ENCODE results near the gene SRSF9. TPM values are rescaled to one million over a fixed set of nuclear protein-coding genes. Genes with fewer than 3 reads are reported as not detected.

The SRSF9 gene
- total and polyA plus RNA-seq, 2 donors (not counting 1 experiment from before 2014, with no cell fraction given), result 96.3 to 157 TPM

DNA sequence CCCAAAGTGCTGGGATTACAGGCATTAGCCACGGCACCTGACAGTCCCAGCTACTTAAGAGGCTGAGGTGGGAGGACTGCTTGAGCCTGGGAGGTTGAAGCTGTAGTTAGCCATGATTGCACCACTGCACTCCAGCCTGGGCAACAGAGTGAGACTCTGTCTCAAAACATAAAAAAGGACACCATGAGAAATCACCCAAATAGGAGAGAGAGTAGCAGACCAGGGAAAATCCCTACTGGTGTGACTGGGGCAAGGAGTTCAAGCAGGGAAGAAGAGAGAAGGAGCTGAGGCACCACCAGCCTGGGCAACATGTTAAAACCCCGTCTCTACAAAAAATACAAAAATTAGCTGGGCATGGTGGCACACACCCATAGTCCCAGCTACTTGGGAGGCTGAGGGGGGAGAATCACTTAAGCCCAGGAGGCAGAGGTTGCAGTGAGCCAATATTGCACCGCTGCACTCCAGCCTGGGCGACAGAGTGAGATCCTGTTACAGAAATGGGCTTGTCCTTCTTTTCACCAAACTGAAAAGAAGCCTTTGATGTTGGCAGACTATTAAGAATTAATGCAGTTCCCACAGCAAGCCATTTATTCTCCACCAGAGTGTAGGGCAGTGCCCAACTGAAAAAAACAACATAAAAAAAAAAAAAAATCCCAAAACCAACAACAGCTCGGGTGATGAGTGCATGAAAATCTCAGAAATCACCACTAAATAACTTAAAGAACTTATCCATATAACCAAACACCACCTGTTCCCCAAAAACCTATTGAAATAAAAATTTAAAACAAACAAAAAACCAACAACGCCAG, 4.5 kb upstream of the SRSF9 start:
- TF ChIP-seq, protein P1, sequence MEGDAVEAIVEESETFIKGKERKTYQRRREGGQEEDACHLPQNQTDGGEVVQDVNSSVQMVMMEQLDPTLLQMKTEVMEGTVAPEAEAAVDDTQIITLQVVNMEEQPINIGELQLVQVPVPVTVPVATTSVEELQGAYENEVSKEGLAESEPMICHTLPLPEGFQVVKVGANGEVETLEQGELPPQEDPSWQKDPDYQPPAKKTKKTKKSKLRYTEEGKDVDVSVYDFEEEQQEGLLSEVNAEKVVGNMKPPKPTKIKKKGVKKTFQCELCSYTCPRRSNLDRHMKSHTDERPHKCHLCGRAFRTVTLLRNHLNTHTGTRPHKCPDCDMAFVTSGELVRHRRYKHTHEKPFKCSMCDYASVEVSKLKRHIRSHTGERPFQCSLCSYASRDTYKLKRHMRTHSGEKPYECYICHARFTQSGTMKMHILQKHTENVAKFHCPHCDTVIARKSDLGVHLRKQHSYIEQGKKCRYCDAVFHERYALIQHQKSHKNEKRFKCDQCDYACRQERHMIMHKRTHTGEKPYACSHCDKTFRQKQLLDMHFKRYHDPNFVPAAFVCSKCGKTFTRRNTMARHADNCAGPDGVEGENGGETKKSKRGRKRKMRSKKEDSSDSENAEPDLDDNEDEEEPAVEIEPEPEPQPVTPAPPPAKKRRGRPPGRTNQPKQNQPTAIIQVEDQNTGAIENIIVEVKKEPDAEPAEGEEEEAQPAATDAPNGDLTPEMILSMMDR (IDR thresholded peaks at IDR 0.05), result no peak
- TF ChIP-seq EZH2 (IDR thresholded peaks at IDR 0.05; ENCODE audit: borderline replicate concordance, insufficient read depth, low read depth, low read length, poor library complexity, severe bottlenecking), result no peak
- Mint-ChIP-seq H3K27ac (no peak overlapping the region), H3K27me3 (no peaks in the 10 kb centered on the region), H3K9me3 (ENCODE audit: insufficient read depth) (no peaks in the 10 kb centered on the region), H3K4me1 (peaks cover 7% of the 10 kb centered on the region), H3K4me3 (no peak overlapping the region)
- ChIA-PET POLR2A (no interaction called here), CTCF (interaction anchor here (1.0 kb wide), 1 partner anchor 44 kb away, joined by 3 read pairs; no protein-coding TSS in a partner anchor)
- Histone ChIP-seq H3K36me3 (replicated peaks in 1 of 2; ENCODE audit: control extremely low read depth in 1 of 2, control insufficient read depth in 1 of 2, extremely low read depth in 1 of 2, insufficient read depth in 2 of 2, low read length in 1 of 2) (no peaks in the 10 kb centered on the region), H3K79me2 (ENCODE audit: control insufficient read depth, insufficient read depth, low read length) (peaks cover 22% of the 10 kb centered on the region), H3K4me2 (replicated peaks; ENCODE audit: low read depth, low read length, poor library complexity, severe bottlenecking) (no peak overlapping the region), H3K27ac (ENCODE audit: low read length in 2 of 2) (no peak overlapping the region), H3K27me3 (replicated peaks in 1 of 4; ENCODE audit: control extremely low read depth in 1 of 4, control insufficient read depth in 3 of 4, insufficient read depth in 4 of 4, low read length in 3 of 4) (no peaks in the 10 kb centered on the region), H3K9me3 (ENCODE audit: control extremely low read depth in 1 of 3, control insufficient read depth in 2 of 3, insufficient read depth in 1 of 3, low read length in 2 of 3) (no peaks in the 10 kb centered on the region), H3K9ac (ENCODE audit: low read length) (no peak overlapping the region), H2AFZ (ENCODE audit: insufficient read depth, low read depth, low read length, poor library complexity, severe bottlenecking) (no peak overlapping the region), H4K20me1 (ENCODE audit: control insufficient read depth, insufficient read depth, low read length, poor library complexity, severe bottlenecking) (peaks cover under 1% of the 10 kb centered on the region), H3K4me3 (ENCODE audit: control extremely low read depth in 1 of 5, extremely low read depth in 1 of 5, insufficient read depth in 1 of 5, low read depth in 2 of 5, low read length in 4 of 5) (no peak overlapping the region), H3K4me1 (ENCODE audit: control insufficient read depth in 2 of 2, insufficient read depth in 2 of 2, low read length in 2 of 2) (peaks cover 5 to 8% of the 10 kb centered on the region in 2 donors)
- 80% methylated on average over 1 of the region's 6 CpGs for WGBS (ENCODE audit: insufficient coverage)
- no peak for ATAC-seq (ENCODE audit: low read depth)
- intact Hi-C loops (cut with micrococcal nuclease), result no loop called here
- no peak for DNase-seq

DNA sequence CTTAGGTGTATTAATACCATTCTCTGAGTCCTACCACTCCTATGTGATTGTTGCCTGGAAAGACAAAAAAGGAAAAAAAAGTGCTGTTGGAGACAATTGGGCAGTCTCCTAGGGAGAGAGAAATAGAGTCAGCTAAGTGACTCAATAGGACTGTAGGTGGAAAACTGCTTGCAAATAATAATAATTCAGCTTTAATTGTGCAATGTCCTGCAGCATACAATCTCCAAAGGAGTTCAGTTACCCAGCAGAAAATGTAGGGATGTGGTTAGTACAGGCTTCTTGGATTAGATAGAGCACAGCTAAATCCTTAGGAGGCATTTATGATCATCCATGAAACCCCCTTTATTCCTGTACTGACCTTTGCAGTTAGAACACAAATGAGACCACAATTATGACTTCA, 3.0 kb upstream of the SRSF9 start:
- Histone ChIP-seq H3K4me3 (ENCODE audit: control extremely low read depth in 1 of 5, extremely low read depth in 1 of 5, insufficient read depth in 1 of 5, low read depth in 2 of 5, low read length in 4 of 5) (no peak overlapping the region), H4K20me1 (ENCODE audit: control insufficient read depth, insufficient read depth, low read length, poor library complexity, severe bottlenecking) (peaks cover 14% of the 10 kb centered on the region), H3K36me3 (replicated peaks in 1 of 2; ENCODE audit: control extremely low read depth in 1 of 2, control insufficient read depth in 1 of 2, extremely low read depth in 1 of 2, insufficient read depth in 2 of 2, low read length in 1 of 2) (peaks cover 0 to under 1% of the 10 kb centered on the region in 2 experiments), H3K79me2 (ENCODE audit: control insufficient read depth, insufficient read depth, low read length) (peaks cover 37% of the 10 kb centered on the region), H3K9ac (ENCODE audit: low read length) (no peak overlapping the region), H3K9me3 (ENCODE audit: control extremely low read depth in 1 of 3, control insufficient read depth in 2 of 3, insufficient read depth in 1 of 3, low read length in 2 of 3) (no peaks in the 10 kb centered on the region), H3K27ac (ENCODE audit: low read length in 2 of 2) (no peak overlapping the region), H3K27me3 (replicated peaks in 1 of 4; ENCODE audit: control extremely low read depth in 1 of 4, control insufficient read depth in 3 of 4, insufficient read depth in 4 of 4, low read length in 3 of 4) (no peaks in the 10 kb centered on the region), H2AFZ (ENCODE audit: insufficient read depth, low read depth, low read length, poor library complexity, severe bottlenecking) (no peak overlapping the region), H3K4me2 (replicated peaks; ENCODE audit: low read depth, low read length, poor library complexity, severe bottlenecking) (no peak overlapping the region), H3K4me1 (ENCODE audit: control insufficient read depth in 2 of 2, insufficient read depth in 2 of 2, low read length in 2 of 2) (peaks cover 15 to 20% of the 10 kb centered on the region in 2 donors)
- DNase-seq, result no peak
- intact Hi-C loops (cut with micrococcal nuclease), result no loop called here
- no peaks in the 10 kb centered on the region for H3K27me3 Mint-ChIP-seq
- H3K4me3 Mint-ChIP-seq, result no peak overlapping the region
- POLR2A ChIA-PET, result no interaction called here
- ATAC-seq (ENCODE audit: low read depth), result no peak
- no peaks in the 10 kb centered on the region for H3K9me3 Mint-ChIP-seq (ENCODE audit: insufficient read depth)
- CTCF ChIA-PET, result interaction anchor here (0.6 to 1.9 kb wide), 5 partner anchors 20 to 473 kb away, joined by 3 to 4 read pairs (median 3); partner anchors contain the start of genes GATC, POP5 and TRIAP1
- TF ChIP-seq, protein P1 (IDR thresholded peaks at IDR 0.05), result no peak
- TF ChIP-seq EZH2 (IDR thresholded peaks at IDR 0.05; ENCODE audit: borderline replicate concordance, insufficient read depth, low read depth, low read length, poor library complexity, severe bottlenecking), result no peak
- no peak overlapping the region for H3K27ac Mint-ChIP-seq
- H3K4me1 Mint-ChIP-seq, result peaks cover 15% of the 10 kb centered on the region
